ENCODE measurements around the gene SRSF2.

SRSF2 gene

GRCh38 chr17:76691379-76692191, 45.5 kb downstream of the SRSF2 start:
- Histone ChIP-seq H3K27me3 (ENCODE audit: control insufficient read depth in 3 of 3, insufficient read depth in 3 of 3, low read depth in 1 of 3, low read length in 3 of 3) (no peaks in the 10 kb centered on the region), H3K23ac (ENCODE audit: low read depth, low read length, poor library complexity) (no peak overlapping the region), H4K91ac (ENCODE audit: low read depth, low read length, poor library complexity) (no peak overlapping the region), H3K4me1 (ENCODE audit: control insufficient read depth in 2 of 2, insufficient read depth in 1 of 2, low read depth in 1 of 2, low read length in 2 of 2) (peaks cover 15 to 20% of the 10 kb centered on the region in 2 donors), H2BK5ac (ENCODE audit: low read length) (no peak overlapping the region), H3K9me3 (replicated peaks in 1 of 2; ENCODE audit: control insufficient read depth in 2 of 2, insufficient read depth in 1 of 2, low read depth in 1 of 2, low read length in 2 of 2) (no peaks in the 10 kb centered on the region), H3K14ac (ENCODE audit: low read length) (no peak overlapping the region), H3K79me1 (ENCODE audit: low read depth, low read length) (peaks cover 2% of the 10 kb centered on the region), H3K4me2 (ENCODE audit: insufficient read depth, low read length, poor library complexity, severe bottlenecking) (no peak overlapping the region), H3K36me3 (replicated peaks in 1 of 2; ENCODE audit: control insufficient read depth in 2 of 2, insufficient read depth in 2 of 2, low read length in 2 of 2) (no peaks in the 10 kb centered on the region), H3K9ac (ENCODE audit: low read depth, low read length, poor library complexity) (no peak overlapping the region), H2AK5ac (ENCODE audit: low read depth, low read length) (peak overlapping the region; percentile 21), H3K4me3 (ENCODE audit: low read length in 2 of 2) (no peak overlapping the region), H2BK12ac (ENCODE audit: low read length) (no peak overlapping the region), H2BK15ac (ENCODE audit: low read length) (peak overlapping the region; percentile 12), H3K18ac (ENCODE audit: low read length) (no peak overlapping the region), H2BK120ac (ENCODE audit: low read depth, low read length) (no peak overlapping the region), H2AFZ (ENCODE audit: low read length) (no peak overlapping the region), H4K8ac (ENCODE audit: low read depth, low read length) (no peak overlapping the region), H3K4ac (ENCODE audit: low read length) (no peak overlapping the region), H3K27ac (replicated peaks; ENCODE audit: low read length) (no peak overlapping the region)
- WGBS, 2 donors (ENCODE audit: extremely low coverage in 2 of 2, insufficient read length in 2 of 2, insufficient replicate concordance in 1 of 2) = no CpG with 5 or more reads among the region's 14 CpGs
- DNase-seq (ENCODE audit: low spot score) = no peak

DNA sequence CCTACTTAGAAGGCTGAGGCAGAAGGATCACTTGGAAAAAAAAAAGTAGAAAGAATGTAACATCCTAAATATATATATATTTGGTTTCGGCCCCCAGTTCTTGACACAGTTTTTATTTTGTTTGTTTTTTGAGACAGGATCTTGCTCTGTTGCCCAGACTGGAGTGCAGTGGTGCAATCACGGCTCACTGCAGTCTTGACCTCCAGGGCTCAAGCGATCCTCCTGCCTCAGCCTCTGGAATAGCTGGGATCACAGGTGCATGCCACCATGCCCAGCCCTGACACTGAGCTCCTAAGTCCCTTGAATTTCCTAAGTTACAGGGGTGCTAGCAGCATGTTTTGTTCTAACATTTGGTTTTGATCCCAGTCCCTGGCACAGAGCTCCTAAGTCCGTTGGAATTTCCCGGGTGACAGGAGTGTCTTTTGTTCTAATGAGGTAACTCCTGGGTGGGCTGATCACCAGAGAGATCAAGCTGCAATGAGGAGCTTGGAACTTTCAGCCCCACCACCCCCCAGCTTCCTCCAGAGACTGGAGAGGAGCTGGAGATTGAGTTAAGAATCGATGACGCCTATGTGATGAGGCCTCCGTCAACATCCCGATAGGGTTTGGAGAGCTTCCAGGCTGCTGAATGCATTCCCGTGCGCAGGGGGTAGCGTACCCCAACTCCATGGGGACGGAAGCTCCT, 46.4 kb downstream of the SRSF2 start:
- DNase-seq (ENCODE audit: low spot score) = no peak
- no peak overlapping the region for H4K8ac ChIP-seq (ENCODE audit: low read depth, low read length)
- H3K4me3 ChIP-seq (ENCODE audit: low read length in 2 of 2) = no peak overlapping the region
- no peak overlapping the region for H3K14ac ChIP-seq (ENCODE audit: low read length)
- no peak overlapping the region for H3K18ac ChIP-seq (ENCODE audit: low read length)
- H3K79me1 ChIP-seq (ENCODE audit: low read depth, low read length) = peaks cover 2% of the 10 kb centered on the region
- H3K27ac ChIP-seq (replicated peaks; ENCODE audit: low read length) = no peak overlapping the region
- H3K4ac ChIP-seq (ENCODE audit: low read length) = no peak overlapping the region
- H3K4me2 ChIP-seq (ENCODE audit: insufficient read depth, low read length, poor library complexity, severe bottlenecking) = no peak overlapping the region
- H2AFZ ChIP-seq (ENCODE audit: low read length) = no peak overlapping the region
- no peak overlapping the region for H4K91ac ChIP-seq (ENCODE audit: low read depth, low read length, poor library complexity)
- H2BK12ac ChIP-seq (ENCODE audit: low read length) = no peak overlapping the region
- no peak overlapping the region for H2BK5ac ChIP-seq (ENCODE audit: low read length)
- no peak overlapping the region for H2BK120ac ChIP-seq (ENCODE audit: low read depth, low read length)
- no peaks in the 10 kb centered on the region for H3K36me3 ChIP-seq (replicated peaks in 1 of 2; ENCODE audit: control insufficient read depth in 2 of 2, insufficient read depth in 2 of 2, low read length in 2 of 2)
- no peak overlapping the region for H3K9ac ChIP-seq (ENCODE audit: low read depth, low read length, poor library complexity)
- H3K9me3 ChIP-seq (replicated peaks in 1 of 2; ENCODE audit: control insufficient read depth in 2 of 2, insufficient read depth in 1 of 2, low read depth in 1 of 2, low read length in 2 of 2) = no peaks in the 10 kb centered on the region
- peak overlapping the region; percentile 12 for H2BK15ac ChIP-seq (ENCODE audit: low read length)
- peaks cover 15 to 19% of the 10 kb centered on the region in 2 donors for H3K4me1 ChIP-seq (ENCODE audit: control insufficient read depth in 2 of 2, insufficient read depth in 1 of 2, low read depth in 1 of 2, low read length in 2 of 2)
- H3K27me3 ChIP-seq (ENCODE audit: control insufficient read depth in 3 of 3, insufficient read depth in 3 of 3, low read depth in 1 of 3, low read length in 3 of 3) = no peaks in the 10 kb centered on the region
- H2AK5ac ChIP-seq (ENCODE audit: low read depth, low read length) = peak overlapping the region; percentile 21
- H3K23ac ChIP-seq (ENCODE audit: low read depth, low read length, poor library complexity) = no peak overlapping the region
- WGBS, 2 donors (ENCODE audit: extremely low coverage in 2 of 2, insufficient read length in 2 of 2, insufficient replicate concordance in 1 of 2) = no CpG with 5 or more reads among the region's 13 CpGs

- no peak overlapping the region for H3K14ac ChIP-seq (ENCODE audit: low read length)
- no peak for DNase-seq (ENCODE audit: low spot score)
- H2AK5ac ChIP-seq (ENCODE audit: low read depth, low read length) = no peak overlapping the region
Observed at GRCh38 chr17:76689859-76690258, 47.3 kb downstream of the SRSF2 start.

GRCh38 chr17:76688165-76688622, 48.9 kb downstream of the SRSF2 start:
- no peak overlapping the region for H3K4ac ChIP-seq (ENCODE audit: low read length)
- no CpG with 5 or more reads among the region's 11 CpGs for WGBS, 2 donors (ENCODE audit: extremely low coverage in 2 of 2, insufficient read length in 2 of 2, insufficient replicate concordance in 1 of 2)
- no peak overlapping the region for H3K9ac ChIP-seq (ENCODE audit: low read depth, low read length, poor library complexity)
- H3K4me2 ChIP-seq (ENCODE audit: insufficient read depth, low read length, poor library complexity, severe bottlenecking) = no peak overlapping the region
- no peak overlapping the region for H3K4me3 ChIP-seq (ENCODE audit: low read length in 2 of 2)
- peaks cover 2% of the 10 kb centered on the region for H3K79me1 ChIP-seq (ENCODE audit: low read depth, low read length)
- H3K14ac ChIP-seq (ENCODE audit: low read length) = no peak overlapping the region
- no peak overlapping the region for H3K27ac ChIP-seq (replicated peaks; ENCODE audit: low read length)
- H3K27me3 ChIP-seq (ENCODE audit: control insufficient read depth in 3 of 3, insufficient read depth in 3 of 3, low read depth in 1 of 3, low read length in 3 of 3) = no peaks in the 10 kb centered on the region
- H3K9me3 ChIP-seq (replicated peaks in 1 of 2; ENCODE audit: control insufficient read depth in 2 of 2, insufficient read depth in 1 of 2, low read depth in 1 of 2, low read length in 2 of 2) = no peaks in the 10 kb centered on the region
- H2AK5ac ChIP-seq (ENCODE audit: low read depth, low read length) = peak overlapping the region; percentile 64
- H2BK15ac ChIP-seq (ENCODE audit: low read length) = no peak overlapping the region
- peaks cover 0 to 2% of the 10 kb centered on the region in 2 donors for H3K36me3 ChIP-seq (replicated peaks in 1 of 2; ENCODE audit: control insufficient read depth in 2 of 2, insufficient read depth in 2 of 2, low read length in 2 of 2)
- peak overlapping the region; percentile 16 for H2BK12ac ChIP-seq (ENCODE audit: low read length)
- H2BK120ac ChIP-seq (ENCODE audit: low read depth, low read length) = no peak overlapping the region
- no peak overlapping the region for H4K91ac ChIP-seq (ENCODE audit: low read depth, low read length, poor library complexity)
- peak overlapping the region; percentile 23 for H4K8ac ChIP-seq (ENCODE audit: low read depth, low read length)
- no peak overlapping the region for H3K23ac ChIP-seq (ENCODE audit: low read depth, low read length, poor library complexity)
- no peak for DNase-seq (ENCODE audit: low spot score)
- H2AFZ ChIP-seq (ENCODE audit: low read length) = no peak overlapping the region
- H2BK5ac ChIP-seq (ENCODE audit: low read length) = no peak overlapping the region
- no peak overlapping the region for H3K18ac ChIP-seq (ENCODE audit: low read length)
- peaks cover 18 to 20% of the 10 kb centered on the region in 2 donors for H3K4me1 ChIP-seq (ENCODE audit: control insufficient read depth in 2 of 2, insufficient read depth in 1 of 2, low read depth in 1 of 2, low read length in 2 of 2)

More at GRCh38 chr17:76689859-76690258, 47.3 kb downstream of the SRSF2 start:
- H3K27ac ChIP-seq (replicated peaks; ENCODE audit: low read length) = no peak overlapping the region
- H3K18ac ChIP-seq (ENCODE audit: low read length) = no peak overlapping the region
- no peak overlapping the region for H2BK12ac ChIP-seq (ENCODE audit: low read length)
- H3K4me3 ChIP-seq (ENCODE audit: low read length in 2 of 2) = no peak overlapping the region
- no peaks in the 10 kb centered on the region for H3K36me3 ChIP-seq (replicated peaks in 1 of 2; ENCODE audit: control insufficient read depth in 2 of 2, insufficient read depth in 2 of 2, low read length in 2 of 2)
- WGBS, 2 donors (ENCODE audit: extremely low coverage in 2 of 2, insufficient read length in 2 of 2, insufficient replicate concordance in 1 of 2) = no CpG with 5 or more reads among the region's 11 CpGs
- H2BK5ac ChIP-seq (ENCODE audit: low read length) = no peak overlapping the region
- H3K4me1 ChIP-seq (ENCODE audit: control insufficient read depth in 2 of 2, insufficient read depth in 1 of 2, low read depth in 1 of 2, low read length in 2 of 2) = peaks cover 13 to 15% of the 10 kb centered on the region in 2 donors
- no peaks in the 10 kb centered on the region for H3K27me3 ChIP-seq (ENCODE audit: control insufficient read depth in 3 of 3, insufficient read depth in 3 of 3, low read depth in 1 of 3, low read length in 3 of 3)
- H3K9ac ChIP-seq (ENCODE audit: low read depth, low read length, poor library complexity) = no peak overlapping the region
- H3K9me3 ChIP-seq (replicated peaks in 1 of 2; ENCODE audit: control insufficient read depth in 2 of 2, insufficient read depth in 1 of 2, low read depth in 1 of 2, low read length in 2 of 2) = no peaks in the 10 kb centered on the region
- no peak overlapping the region for H4K8ac ChIP-seq (ENCODE audit: low read depth, low read length)
- peaks cover 2% of the 10 kb centered on the region for H3K79me1 ChIP-seq (ENCODE audit: low read depth, low read length)
- no peak overlapping the region for H3K4me2 ChIP-seq (ENCODE audit: insufficient read depth, low read length, poor library complexity, severe bottlenecking)
- H2BK120ac ChIP-seq (ENCODE audit: low read depth, low read length) = no peak overlapping the region
- H2AFZ ChIP-seq (ENCODE audit: low read length) = no peak overlapping the region
- no peak overlapping the region for H4K91ac ChIP-seq (ENCODE audit: low read depth, low read length, poor library complexity)
- no peak overlapping the region for H2BK15ac ChIP-seq (ENCODE audit: low read length)
- no peak overlapping the region for H3K4ac ChIP-seq (ENCODE audit: low read length)
- no peak overlapping the region for H3K23ac ChIP-seq (ENCODE audit: low read depth, low read length, poor library complexity)
